WTC11 (cell line): ENCODE measurements around the gene R3HDM4.

Experiments used
- CREB1 ChIP-seq: sonication (generic); formaldehyde crosslinking; IDR thresholded peaks from 2 replicates; pipeline ENCODE4 v1.8.0; 2023; ENCODE audit warnings: mild to moderate bottlenecking, missing genetic modification reagents
- CTCF ChIP-seq: fragments of 200-600 bp; IDR thresholded peaks from 2 replicates; pipeline ENCODE4 v1.8.0; 2022; ENCODE audit warnings: antibody characterized with exemption
- ELF4 ChIP-seq: sonication (generic); formaldehyde crosslinking; IDR thresholded peaks from 2 replicates; pipeline ENCODE4 v1.8.1; 2022; ENCODE audit warnings: low read depth, mild to moderate bottlenecking, moderate library complexity, missing genetic modification reagents
- JUN ChIP-seq: sonication (generic); formaldehyde crosslinking; IDR thresholded peaks from 2 replicates; pipeline ENCODE4 v1.8.0; 2023; ENCODE audit warnings: mild to moderate bottlenecking, missing genetic modification reagents
- PREB ChIP-seq: sonication (generic); formaldehyde crosslinking; IDR thresholded peaks from 2 replicates; pipeline ENCODE4 v1.8.1; 2022; ENCODE audit warnings: mild to moderate bottlenecking, missing genetic modification reagents, moderate library complexity, borderline replicate concordance
- USF2 ChIP-seq: sonication (generic); formaldehyde crosslinking; IDR thresholded peaks from 2 replicates; pipeline ENCODE4 v1.8.1; 2023; ENCODE audit warnings: mild to moderate bottlenecking, missing genetic modification reagents, moderate library complexity
- ZNF121 ChIP-seq: sonication (generic); formaldehyde crosslinking; IDR thresholded peaks from 2 replicates; pipeline ENCODE4 v1.8.0; 2023; ENCODE audit warnings: missing genetic modification reagents
- ZNF512 ChIP-seq: sonication (generic); formaldehyde crosslinking; IDR thresholded peaks from 2 replicates; pipeline ENCODE4 v1.8.1; 2022; ENCODE audit warnings: missing genetic modification reagents, borderline replicate concordance

GRCh38 chr19:858284-858683 lies 54.7 kb downstream of the R3HDM4 start:
- no peak for TF ChIP-seq USF2 (CRISPR knock-in tag)
- TF ChIP-seq CTCF = no peak
- no peak for TF ChIP-seq JUN (CRISPR knock-in tag)
- no peak for TF ChIP-seq ZNF121
- no peak for TF ChIP-seq PREB (CRISPR knock-in tag)
- no peak for TF ChIP-seq CREB1 (CRISPR knock-in tag)
- no peak for TF ChIP-seq ZNF512 (CRISPR knock-in tag)
- no peak for TF ChIP-seq ELF4 (CRISPR knock-in tag)
